ENCODE results near the gene PCNA. TPM values are rescaled to one million over a fixed set of nuclear protein-coding genes. Genes with fewer than 3 reads are reported as not detected.

PCNA gene
- total and polyA plus RNA-seq, 2 donors (not counting 1 experiment from before 2014, with no cell fraction given), result 31.7 to 73.4 TPM

- H3K9me3 Mint-ChIP-seq (ENCODE audit: insufficient read depth), result no peaks in the 10 kb centered on the region
- POLR2A ChIA-PET, result interaction anchor here (0.8 to 1.8 kb wide), 2 partner anchors 305 to 310 kb away, joined by 3 to 6 read pairs; no protein-coding TSS in a partner anchor
Observed at GRCh38 chr20:5118220-5119142, 1.3 kb downstream of the PCNA start.

More at GRCh38 chr20:5118220-5119142, 1.3 kb downstream of the PCNA start:
- Histone ChIP-seq H2AFZ (ENCODE audit: insufficient read depth, low read depth, low read length, poor library complexity, severe bottlenecking) (peak overlapping the region; percentile 81), H4K20me1 (ENCODE audit: control insufficient read depth, insufficient read depth, low read length, poor library complexity, severe bottlenecking) (peaks cover 19% of the 10 kb centered on the region), H3K27me3 (replicated peaks in 1 of 4; ENCODE audit: control extremely low read depth in 1 of 4, control insufficient read depth in 3 of 4, insufficient read depth in 4 of 4, low read length in 3 of 4) (no peaks in the 10 kb centered on the region), H3K9me3 (ENCODE audit: control extremely low read depth in 1 of 3, control insufficient read depth in 2 of 3, insufficient read depth in 1 of 3, low read length in 2 of 3) (no peaks in the 10 kb centered on the region), H3K4me3 (ENCODE audit: control extremely low read depth in 1 of 5, extremely low read depth in 1 of 5, insufficient read depth in 1 of 5, low read depth in 2 of 5, low read length in 4 of 5) (peak overlapping the region; percentile 77 to 91 (median 90)), H3K4me1 (ENCODE audit: control insufficient read depth in 2 of 2, insufficient read depth in 2 of 2, low read length in 2 of 2) (peaks cover 14 to 17% of the 10 kb centered on the region in 2 donors), H3K36me3 (replicated peaks in 1 of 2; ENCODE audit: control extremely low read depth in 1 of 2, control insufficient read depth in 1 of 2, extremely low read depth in 1 of 2, insufficient read depth in 2 of 2, low read length in 1 of 2) (peaks cover 1 to 26% of the 10 kb centered on the region in 2 experiments), H3K27ac (ENCODE audit: low read length in 2 of 2) (peak overlapping the region; percentile 68 to 72), H3K4me2 (replicated peaks; ENCODE audit: low read depth, low read length, poor library complexity, severe bottlenecking) (peak overlapping the region; percentile 90), H3K9ac (ENCODE audit: low read length) (peak overlapping the region; percentile 82), H3K79me2 (ENCODE audit: control insufficient read depth, insufficient read depth, low read length) (peaks cover 34% of the 10 kb centered on the region)
- peak overlapping the region; percentile 78 for H3K27ac Mint-ChIP-seq
- no peaks in the 10 kb centered on the region for H3K27me3 Mint-ChIP-seq
- DNase-seq, result peak; percentile 26
- TF ChIP-seq EZH2 (IDR thresholded peaks at IDR 0.05; ENCODE audit: borderline replicate concordance, insufficient read depth, low read depth, low read length, poor library complexity, severe bottlenecking) (no peak), CTCF (IDR thresholded peaks at IDR 0.05) (no peak)
- WGBS (ENCODE audit: insufficient coverage), result 9% methylated on average over 14 of the region's 23 CpGs
- intact Hi-C loops (cut with micrococcal nuclease), result loop anchor here (1.0 kb wide), 1 partner anchor 9 kb away; the partner anchor contains the start of gene CDS2
- peak overlapping the region; percentile 98 for H3K4me3 Mint-ChIP-seq
- H3K4me1 Mint-ChIP-seq, result peaks cover 27% of the 10 kb centered on the region
- ATAC-seq (ENCODE audit: low read depth), result no peak
- CTCF ChIA-PET, result interaction anchor here (1.5 to 4.4 kb wide), 4 partner anchors 73 to 331 kb away, joined by 3 to 25 read pairs (median 6); no protein-coding TSS in a partner anchor

Measured in B cell (primary cell).